ENCODE data around the gene SUCNR1.

GRCh38 chr3:151912028-151912427 lies 38.6 kb downstream of the SUCNR1 start:
- TF ChIP-seq EZH2 (IDR thresholded peaks at IDR 0.05; ENCODE audit: borderline replicate concordance, low read depth, low read length, severe bottlenecking) = no peak
- TF ChIP-seq, protein P1, sequence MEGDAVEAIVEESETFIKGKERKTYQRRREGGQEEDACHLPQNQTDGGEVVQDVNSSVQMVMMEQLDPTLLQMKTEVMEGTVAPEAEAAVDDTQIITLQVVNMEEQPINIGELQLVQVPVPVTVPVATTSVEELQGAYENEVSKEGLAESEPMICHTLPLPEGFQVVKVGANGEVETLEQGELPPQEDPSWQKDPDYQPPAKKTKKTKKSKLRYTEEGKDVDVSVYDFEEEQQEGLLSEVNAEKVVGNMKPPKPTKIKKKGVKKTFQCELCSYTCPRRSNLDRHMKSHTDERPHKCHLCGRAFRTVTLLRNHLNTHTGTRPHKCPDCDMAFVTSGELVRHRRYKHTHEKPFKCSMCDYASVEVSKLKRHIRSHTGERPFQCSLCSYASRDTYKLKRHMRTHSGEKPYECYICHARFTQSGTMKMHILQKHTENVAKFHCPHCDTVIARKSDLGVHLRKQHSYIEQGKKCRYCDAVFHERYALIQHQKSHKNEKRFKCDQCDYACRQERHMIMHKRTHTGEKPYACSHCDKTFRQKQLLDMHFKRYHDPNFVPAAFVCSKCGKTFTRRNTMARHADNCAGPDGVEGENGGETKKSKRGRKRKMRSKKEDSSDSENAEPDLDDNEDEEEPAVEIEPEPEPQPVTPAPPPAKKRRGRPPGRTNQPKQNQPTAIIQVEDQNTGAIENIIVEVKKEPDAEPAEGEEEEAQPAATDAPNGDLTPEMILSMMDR (IDR thresholded peaks at IDR 0.05; ENCODE audit: borderline replicate concordance, extremely low read depth, low read length, poor library complexity, severe bottlenecking) = no peak
